Muscle of arm (tissue), 12 donors: ENCODE measurements around the gene IRF7. TPM values are rescaled to one million over a fixed set of nuclear protein-coding genes. Genes with fewer than 3 reads are reported as not detected.

Experiments
- DNase-seq: peaks from one replicate; pipeline ENCODE4 v3.0.0-alpha.2; 2013
- polyA plus RNA-seq, 12 donors: library from polyadenylated mRNA; unstranded; fragments of 120-200 nt; gene quantifications; one replicate each; pipeline ENCODE4 v1.2.1, GENCODE V29; 2013; ENCODE audit not compliant: insufficient read length in 12 of 12

IRF7 gene
- polyA plus RNA-seq, 12 donors = 6.6 to 15.3 (median 9.9) TPM; not detected in 1

- DNase-seq = no peak
Measured at GRCh38 chr11:565921-566509, 49.7 kb downstream of the IRF7 start.

GRCh38 chr11:563812-564578 lies 51.8 kb downstream of the IRF7 start:
- no peak for DNase-seq

- no peak for DNase-seq
Measured at GRCh38 chr11:563066-563811, 52.5 kb downstream of the IRF7 start.

Other genes with a start within 250 kb of the IRF7 start
- 10 to 100 TPM in 10 of 12 donors, 1 to 10 TPM in 1, not detected in 1; 8.1 to 55.6 (median 14.5) TPM for gene B4GALNT4, start 246.5 kb downstream of the IRF7 start, polyA plus RNA-seq
- gene PKP3, start 221.7 kb downstream of the IRF7 start, polyA plus RNA-seq = 10 to 100 TPM in 3 of 12 donors, 1 to 10 TPM in 1, under 1 TPM in 4, not detected in 4; 0.24 to 30.6 (median 2.7) TPM
- gene SIGIRR, start 201.0 kb downstream of the IRF7 start, polyA plus RNA-seq = 10 to 100 TPM in 9 of 12 donors, 1 to 10 TPM in 2, not detected in 1; 6.8 to 22.7 (median 11.2) TPM
- gene ANO9, start 173.9 kb downstream of the IRF7 start, polyA plus RNA-seq = 10 to 100 TPM in 2 of 12 donors, 1 to 10 TPM in 2, under 1 TPM in 7, not detected in 1; 0.08 to 14.1 (median 0.31) TPM
- 10 to 100 TPM in 11 of 12 donors, not detected in 1; 22.7 to 52.4 (median 26.0) TPM for gene PTDSS2, start 165.7 kb downstream of the IRF7 start, polyA plus RNA-seq
- gene RNH1, start 108.7 kb downstream of the IRF7 start, polyA plus RNA-seq = 100 to 1,000 TPM in 1 of 12 donors, 10 to 100 TPM in 10, not detected in 1; 69.4 to 126 (median 78.8) TPM
- gene HRAS, start 80.4 kb downstream of the IRF7 start, polyA plus RNA-seq = 100 to 1,000 TPM in 6 of 12 donors, 10 to 100 TPM in 5, not detected in 1; 62.1 to 123 (median 101) TPM
- gene LRRC56, start 78.4 kb downstream of the IRF7 start, polyA plus RNA-seq = 1 to 10 TPM in 10 of 12 donors, not detected in 2; 1.7 to 8.2 (median 4.3) TPM
- gene LMNTD2, start 55.2 kb downstream of the IRF7 start, polyA plus RNA-seq = 1 to 10 TPM in 1 of 12 donors, under 1 TPM in 9, not detected in 2; 0.17 to 2.5 (median 0.50) TPM
- gene RASSF7, start 55.0 kb downstream of the IRF7 start, polyA plus RNA-seq = 10 to 100 TPM in 1 of 12 donors, 1 to 10 TPM in 10, not detected in 1; 1.7 to 15.5 (median 2.4) TPM
- gene PHRF1, start 39.5 kb downstream of the IRF7 start, polyA plus RNA-seq = 10 to 100 TPM in 11 of 12 donors, not detected in 1; 13.6 to 31.4 (median 14.8) TPM
- gene CDHR5, start 9.0 kb upstream of the IRF7 start, polyA plus RNA-seq = 100 to 1,000 TPM in 1 of 12 donors, 1 to 10 TPM in 7, under 1 TPM in 3, not detected in 1; 0.49 to 137 (median 1.7) TPM
- gene SCT, start 11.2 kb upstream of the IRF7 start, polyA plus RNA-seq = 100 to 1,000 TPM in 1 of 12 donors, 10 to 100 TPM in 9, not detected in 2; 17.6 to 109 (median 52.1) TPM
- gene DRD4, start 21.3 kb upstream of the IRF7 start, polyA plus RNA-seq = under 1 TPM in 9 of 12 donors, not detected in 3; 0.36 to 0.98 (median 0.71) TPM
- gene DEAF1, start 79.3 kb upstream of the IRF7 start, polyA plus RNA-seq = 10 to 100 TPM in 11 of 12 donors, not detected in 1; 20.7 to 41.0 (median 24.3) TPM
- 10 to 100 TPM in 11 of 12 donors, not detected in 1; 13.0 to 34.8 (median 18.9) TPM for gene TMEM80, start 79.9 kb upstream of the IRF7 start, polyA plus RNA-seq
- gene EPS8L2, start 90.3 kb upstream of the IRF7 start, polyA plus RNA-seq = 10 to 100 TPM in 4 of 12 donors, 1 to 10 TPM in 7, not detected in 1; 1.2 to 54.4 (median 2.7) TPM
- 100 to 1,000 TPM in 1 of 12 donors, 10 to 100 TPM in 10, not detected in 1; 53.5 to 102 (median 62.2) TPM for gene TALDO1, start 131.5 kb upstream of the IRF7 start, polyA plus RNA-seq
- gene GATD1, start 161.5 kb upstream of the IRF7 start, polyA plus RNA-seq = 10 to 100 TPM in 11 of 12 donors, not detected in 1; 32.8 to 54.7 (median 36.4) TPM
- under 1 TPM in 10 of 12 donors, not detected in 2; 0.13 to 0.77 (median 0.36) TPM for gene CEND1, start 174.1 kb upstream of the IRF7 start, polyA plus RNA-seq
- gene SLC25A22, start 182.3 kb upstream of the IRF7 start, polyA plus RNA-seq = 10 to 100 TPM in 6 of 12 donors, 1 to 10 TPM in 5, not detected in 1; 7.9 to 15.5 (median 10.6) TPM
- gene PIDD1, start 189.3 kb upstream of the IRF7 start, polyA plus RNA-seq = 10 to 100 TPM in 1 of 12 donors, 1 to 10 TPM in 10, not detected in 1; 4.5 to 11.4 (median 6.5) TPM
- gene RPLP2, start 194.0 kb upstream of the IRF7 start, polyA plus RNA-seq = 1,000 to 10,000 TPM; 1,154 to 1,810 (median 1,407) TPM
- 10 to 100 TPM in 11 of 12 donors, not detected in 1; 19.5 to 40.3 (median 23.8) TPM for gene PNPLA2, start 203.0 kb upstream of the IRF7 start, polyA plus RNA-seq
- 10 to 100 TPM in 5 of 12 donors, 1 to 10 TPM in 6, not detected in 1; 5.8 to 34.3 (median 9.8) TPM for gene CRACR2B, start 212.0 kb upstream of the IRF7 start, polyA plus RNA-seq
- 100 to 1,000 TPM in 10 of 12 donors, 10 to 100 TPM in 1, not detected in 1; 75.9 to 300 (median 133) TPM for gene CD151, start 217.0 kb upstream of the IRF7 start, polyA plus RNA-seq
- gene POLR2L, start 226.6 kb upstream of the IRF7 start, polyA plus RNA-seq = 100 to 1,000 TPM in 6 of 12 donors, 10 to 100 TPM in 5, not detected in 1; 78.8 to 121 (median 100) TPM
- gene TSPAN4, start 226.9 kb upstream of the IRF7 start, polyA plus RNA-seq = 100 to 1,000 TPM in 1 of 12 donors, 10 to 100 TPM in 10, not detected in 1; 35.8 to 102 (median 46.9) TPM